Osteoblast (primary cell): Measurements from ENCODE around the gene CEP85. TPM values are rescaled to one million over a fixed set of nuclear protein-coding genes. Genes with fewer than 3 reads are reported as not detected.

ENCODE experiments used
- DNase-seq: peaks from one replicate; pipeline ENCODE4 v3.0.0; 2011; ENCODE audit warnings: low spot score, mixed read lengths; ENCODE audit not compliant: insufficient read length; ENCODE audit errors: missing footprints
- H2AFZ ChIP-seq: 2 replicates; pipeline ENCODE4 v1.6.0; 2011; ENCODE audit warnings: mild to moderate bottlenecking, low read length
- H3K27ac ChIP-seq: 2 replicates; pipeline ENCODE4 v1.5.1; 2011; ENCODE audit warnings: mild to moderate bottlenecking, low read depth, low read length, moderate library complexity
- H3K27me3 ChIP-seq: 2 replicates; pipeline ENCODE4 v1.6.0; 2012; ENCODE audit warnings: mild to moderate bottlenecking, control low read depth, inconsistent platforms, low read length, moderate library complexity; ENCODE audit not compliant: insufficient read depth
- H3K36me3 ChIP-seq: 2 replicates; pipeline ENCODE4 v1.5.1; 2011; ENCODE audit warnings: mild to moderate bottlenecking, low read length, control low read depth, moderate library complexity; ENCODE audit not compliant: insufficient read depth
- H3K4me1 ChIP-seq: 2 replicates; pipeline ENCODE4 v1.5.1; 2011; ENCODE audit warnings: mild to moderate bottlenecking, low read length, control low read depth, moderate library complexity; ENCODE audit not compliant: insufficient read depth
- H3K4me2 ChIP-seq: 2 replicates; pipeline ENCODE4 v1.6.0; 2011; ENCODE audit warnings: mild to moderate bottlenecking, low read length; ENCODE audit not compliant: insufficient read depth
- H3K4me3 ChIP-seq: fragments of 200-600 bp; sonication (generic); 3 replicates; pipeline ENCODE4 v1.5.1; 2012; ENCODE audit warnings: mild to moderate bottlenecking, low read length, inconsistent platforms; ENCODE audit not compliant: insufficient read depth
- H3K79me2 ChIP-seq: 2 replicates; pipeline ENCODE4 v1.6.0; 2012; ENCODE audit warnings: mild to moderate bottlenecking, low read length, control low read depth, inconsistent platforms; ENCODE audit not compliant: insufficient read depth
- H3K9me3 ChIP-seq: 2 replicates; pipeline ENCODE4 v1.5.1; 2011; ENCODE audit warnings: low read depth, low read length, control low read depth
- H4K20me1 ChIP-seq: 2 replicates; pipeline ENCODE4 v1.6.0; 2012; ENCODE audit warnings: mild to moderate bottlenecking, low read length, control low read depth; ENCODE audit not compliant: insufficient read depth
- CTCF ChIP-seq: IDR thresholded peaks from 2 replicates; pipeline ENCODE4 v1.5.1; 2011; ENCODE audit warnings: mild to moderate bottlenecking, low read depth, low read length, moderate library complexity; ENCODE audit errors: extremely low read depth
- total RNA-seq: library from RNA; depleted of rRNA; stranded (reverse); fragments of >200 nt; gene quantifications from 2 replicates; pipeline ENCODE4 v1.2.3, GENCODE V29; 2012

Gene CEP85
- total RNA-seq, 1 donor, result 8.0 TPM

DNA sequence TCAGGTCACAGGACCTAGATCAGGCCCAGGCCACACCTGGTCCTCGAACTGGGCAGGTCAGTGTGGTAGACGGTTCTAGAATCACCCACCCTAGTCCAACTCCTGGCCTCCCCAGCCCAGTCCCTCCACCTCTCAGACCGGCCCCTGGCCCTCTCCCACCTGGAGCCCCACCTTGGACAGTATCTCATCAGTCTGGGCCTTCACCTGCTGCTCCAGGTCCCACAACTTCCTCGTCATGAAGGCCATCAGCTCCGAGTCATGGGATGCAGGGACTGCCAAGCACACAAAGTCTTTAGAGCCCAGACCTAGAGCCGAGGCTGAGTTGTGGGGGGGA, 63.8 kb downstream of the CEP85 start:
- DNase-seq, result no peak
- no peak for TF ChIP-seq CTCF
- peaks cover 12% of the 10 kb centered on the region for H3K79me2 ChIP-seq
- H3K4me3 ChIP-seq, result no peak overlapping the region
- H3K4me2 ChIP-seq, result no peak overlapping the region
- H3K27ac ChIP-seq, result no peak overlapping the region
- H3K9me3 ChIP-seq, result no peaks in the 10 kb centered on the region
- no peak overlapping the region for H2AFZ ChIP-seq
- H3K4me1 ChIP-seq, result peaks cover 11% of the 10 kb centered on the region
- peaks cover 9% of the 10 kb centered on the region for H3K36me3 ChIP-seq
- H3K27me3 ChIP-seq, result no peaks in the 10 kb centered on the region
- H4K20me1 ChIP-seq, result no peaks in the 10 kb centered on the region

DNA sequence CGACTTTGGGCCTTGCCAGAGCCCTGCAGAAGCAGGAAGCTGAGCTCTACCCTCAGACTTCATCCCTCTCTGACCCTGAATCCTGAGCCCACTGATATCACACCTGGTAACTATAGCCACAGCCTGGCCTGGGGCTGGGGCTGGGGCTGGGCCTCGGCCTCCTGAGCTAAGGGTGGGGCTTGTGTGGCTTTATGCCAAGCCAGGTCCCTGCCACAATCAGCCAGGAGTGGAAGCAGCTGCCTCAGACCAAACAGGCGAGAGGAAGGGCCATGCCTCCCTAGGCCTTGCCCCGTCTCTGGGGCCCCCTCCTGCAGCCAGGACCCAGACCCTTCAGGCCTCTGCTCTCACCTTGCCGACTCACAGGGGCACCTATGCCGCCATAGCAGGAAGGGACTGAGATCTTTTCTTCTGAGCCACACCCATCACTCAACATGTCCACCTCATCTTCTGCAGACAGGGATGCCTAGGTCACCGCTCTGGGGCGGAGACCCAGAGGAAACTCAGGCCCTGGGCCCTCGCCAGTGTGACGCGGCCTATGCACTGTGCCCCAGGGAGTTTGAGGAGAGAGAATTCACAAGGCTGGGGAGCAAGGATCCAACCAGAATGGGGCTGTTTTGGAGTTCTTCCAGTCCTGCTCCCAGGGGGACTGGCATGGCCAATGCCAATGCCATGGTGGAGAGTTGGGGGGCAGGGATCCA, 66.7 kb downstream of the CEP85 start:
- Histone ChIP-seq H3K27ac (no peak overlapping the region), H2AFZ (no peak overlapping the region), H3K4me2 (no peak overlapping the region), H3K4me3 (no peak overlapping the region), H3K79me2 (peaks cover 17% of the 10 kb centered on the region), H4K20me1 (no peaks in the 10 kb centered on the region), H3K36me3 (peaks cover 9% of the 10 kb centered on the region), H3K4me1 (peaks cover 20% of the 10 kb centered on the region), H3K27me3 (no peaks in the 10 kb centered on the region), H3K9me3 (no peaks in the 10 kb centered on the region)
- peak; percentile 63 for DNase-seq
- TF ChIP-seq CTCF, result no peak

DNA sequence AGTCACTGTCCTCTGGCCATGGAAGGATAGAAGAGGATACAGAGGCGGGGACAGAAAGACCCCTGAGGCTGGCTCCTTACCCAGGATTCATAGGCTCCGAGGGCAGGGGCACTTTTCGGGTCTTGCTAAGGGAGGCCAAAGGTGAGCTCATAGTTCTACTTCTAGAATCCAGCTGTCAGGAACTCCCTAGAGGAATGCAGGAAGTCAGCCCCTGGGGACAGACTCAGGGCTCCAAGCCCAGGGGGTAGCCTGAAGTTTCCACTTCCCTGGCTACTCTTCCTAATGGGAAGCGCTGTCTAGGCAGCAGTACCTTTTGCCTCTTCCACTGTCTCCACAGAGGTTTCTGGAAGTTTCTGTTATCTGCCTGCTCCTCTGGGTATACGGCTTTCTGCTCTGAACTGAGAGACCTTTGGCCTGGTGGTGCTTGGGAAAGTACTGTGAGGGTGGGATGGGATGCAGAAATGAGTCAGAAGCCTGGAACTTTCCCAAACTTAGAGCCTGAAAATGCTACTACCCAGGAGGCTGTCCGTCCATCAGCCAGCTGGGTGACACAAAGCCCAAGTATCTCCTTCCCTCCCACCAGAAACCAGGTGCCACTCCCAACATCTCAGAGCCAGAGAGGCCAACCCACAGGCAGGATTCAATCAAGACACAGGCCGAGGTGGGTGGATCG, 68.9 kb downstream of the CEP85 start:
- H3K9me3 ChIP-seq, result no peaks in the 10 kb centered on the region
- TF ChIP-seq CTCF, result no peak
- peaks cover 29% of the 10 kb centered on the region for H3K4me1 ChIP-seq
- H3K36me3 ChIP-seq, result no peaks in the 10 kb centered on the region
- H3K4me2 ChIP-seq, result peak overlapping the region; percentile 4
- peak; percentile 98 for DNase-seq
- H3K4me3 ChIP-seq, result no peak overlapping the region
- H2AFZ ChIP-seq, result peak overlapping the region; percentile 54
- no peaks in the 10 kb centered on the region for H4K20me1 ChIP-seq
- peak overlapping the region; percentile 45 for H3K27ac ChIP-seq
- peaks cover 23% of the 10 kb centered on the region for H3K79me2 ChIP-seq
- no peaks in the 10 kb centered on the region for H3K27me3 ChIP-seq

DNA sequence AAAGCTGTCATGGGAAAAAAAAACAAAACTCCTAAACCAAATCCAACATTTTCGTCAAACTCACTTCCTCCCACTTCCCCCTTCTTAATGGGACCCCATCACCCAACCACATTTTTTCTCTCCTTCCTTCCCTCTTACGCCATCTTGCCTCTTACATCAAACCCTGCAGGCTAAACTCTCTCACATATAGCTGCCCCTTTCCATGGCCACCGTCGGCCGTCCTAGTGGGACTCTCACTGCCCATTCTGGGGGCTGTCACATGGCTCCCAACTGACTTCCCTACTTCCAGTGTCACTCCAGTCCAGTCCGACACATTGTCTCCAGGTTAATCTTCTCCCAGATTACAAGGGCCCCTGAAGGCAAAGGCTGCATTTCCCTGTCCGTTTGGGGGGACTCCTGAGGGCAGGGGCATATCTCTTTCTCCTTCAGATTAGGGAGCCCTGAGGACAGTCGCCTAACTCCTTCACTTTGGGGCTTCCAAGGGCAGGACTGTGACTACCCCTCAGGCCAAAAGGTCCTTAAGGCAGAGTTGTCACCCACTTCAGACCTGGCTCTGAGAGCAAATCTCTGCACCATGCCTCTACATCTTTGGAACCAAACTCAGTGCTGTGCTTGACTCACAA, 71.8 kb downstream of the CEP85 start:
- no peaks in the 10 kb centered on the region for H3K9me3 ChIP-seq
- peak overlapping the region; percentile 96 for H2AFZ ChIP-seq
- no peaks in the 10 kb centered on the region for H3K27me3 ChIP-seq
- H3K4me3 ChIP-seq, result peak overlapping the region; percentile 86
- no peaks in the 10 kb centered on the region for H4K20me1 ChIP-seq
- H3K36me3 ChIP-seq, result no peaks in the 10 kb centered on the region
- H3K27ac ChIP-seq, result peak overlapping the region; percentile 65
- DNase-seq, result peak; percentile 23
- H3K4me2 ChIP-seq, result peak overlapping the region; percentile 78
- peaks cover 19% of the 10 kb centered on the region for H3K79me2 ChIP-seq
- TF ChIP-seq CTCF, result no peak
- peaks cover 24% of the 10 kb centered on the region for H3K4me1 ChIP-seq
